ENCODE measurements around the gene PCDHGC3.

GRCh38 chr5:141519605-141520565 is 44.1 kb downstream of the PCDHGC3 start:
- no peak for TF ChIP-seq CTCF (IDR thresholded peaks at IDR 0.05)
- TF ChIP-seq POLR2AphosphoS5 (IDR thresholded peaks at IDR 0.05), result no peak

All from transverse colon (tissue), 4 donors.